HG02642 (cell line): ENCODE data around the gene YPEL4.

Experiments used
- ATAC-seq: cut with Tn5 transposase; IDR thresholded peaks from one replicate; pipeline ENCODE4 v1.9.1; 2021; ENCODE audit warnings: mild to moderate bottlenecking; ENCODE audit not compliant: unreplicated experiment, poor library complexity

The YPEL4 gene

GRCh38 chr11:57597461-57597915 lies 52.2 kb downstream of the YPEL4 start, which contains the start of gene SERPING1:
TSS of gene SERPING1 (plus strand) at chr11:57597685. CDS start at chr11:57598271, 586 bp downstream.
- ATAC-seq, result no peak

- ATAC-seq, result no peak
Observed at GRCh38 chr11:57596266-57596885, 53.3 kb downstream of the YPEL4 start.
